CD4-positive, alpha-beta memory T cell (primary cell): ENCODE data around the gene ACSL6. TPM values are rescaled to one million over a fixed set of nuclear protein-coding genes. Genes with fewer than 3 reads are reported as not detected.

Experiments
- CTCF ChIA-PET: fragments of 350-600 bp; sonication (Branson Sonifier 250); formaldehyde crosslinking; loops from one replicate; lab custom pipeline; 2021; ENCODE audit warnings: inconsistent platforms; ENCODE audit not compliant: partially characterized antibody; lab: Charles Lee
- POLR2A ChIA-PET: fragments of 350-600 bp; sonication (Branson Sonifier 250); formaldehyde crosslinking; loops from one replicate; lab custom pipeline; 2021; ENCODE audit not compliant: partially characterized antibody; lab: Charles Lee
- DNase-seq, 5 donors: peaks; one replicate each; pipeline versions ENCODE4 v3.0.0 to v3.0.0-alpha.2; 2020 to 2022; ENCODE audit warnings: mixed read lengths in 1 of 5
- H3K27ac ChIP-seq: one replicate; pipeline ENCODE4 v1.7.0; 2013; ENCODE audit warnings: low read depth, low read length
- H3K27me3 ChIP-seq: 2 replicates; pipeline ENCODE4 v1.7.0; 2013; ENCODE audit warnings: mild to moderate bottlenecking, low read length, moderate library complexity; ENCODE audit not compliant: insufficient read depth
- H3K36me3 ChIP-seq: 2 replicates; pipeline ENCODE4 v1.7.0; 2013; ENCODE audit warnings: mild to moderate bottlenecking, low read length, moderate library complexity; ENCODE audit not compliant: insufficient read depth
- H3K4me1 ChIP-seq: 2 replicates; pipeline ENCODE4 v1.7.0; 2013; ENCODE audit warnings: mild to moderate bottlenecking, low read length, moderate library complexity; ENCODE audit not compliant: insufficient read depth
- H3K4me3 ChIP-seq, 2 donors: one replicate each; pipeline ENCODE4 v1.7.0; 2013; ENCODE audit warnings: low read length in 2 of 2, mild to moderate bottlenecking in 1 of 2
- H3K9me3 ChIP-seq, 2 donors: one replicate each; pipeline ENCODE4 v1.7.0; 2013; ENCODE audit warnings: low read length in 2 of 2, control low read depth in 1 of 2; ENCODE audit not compliant: control insufficient read depth in 1 of 2
- H3K27ac Mint-ChIP-seq, 7 donors: one replicate each; pipeline ENCODE4 v1.8.0; 2020 to 2021; ENCODE audit warnings: mixed read lengths in 7 of 7, mild to moderate bottlenecking in 6 of 7, inconsistent platforms in 3 of 7, moderate library complexity in 3 of 7
- H3K27me3 Mint-ChIP-seq, 2 donors: one replicate each; pipeline ENCODE4 v1.8.0; 2020 to 2021; ENCODE audit warnings: mixed read lengths in 2 of 2
- H3K36me3 Mint-ChIP-seq, 2 donors: one replicate each; pipeline ENCODE4 v1.8.0; 2020 to 2021; ENCODE audit warnings: mixed read lengths in 2 of 2, inconsistent platforms in 1 of 2, mild to moderate bottlenecking in 1 of 2
- H3K4me1 Mint-ChIP-seq, 4 donors: one replicate each; pipeline ENCODE4 v1.8.0; 2020 to 2021; ENCODE audit warnings: mixed read lengths in 4 of 4, mild to moderate bottlenecking in 1 of 4
- H3K4me3 Mint-ChIP-seq, 8 donors: one replicate each; pipeline ENCODE4 v1.8.0; 2020 to 2021; ENCODE audit warnings: mixed read lengths in 8 of 8, mild to moderate bottlenecking in 7 of 8, moderate library complexity in 6 of 8, inconsistent platforms in 3 of 8
- H3K9me3 Mint-ChIP-seq, 8 donors: one replicate each; pipeline ENCODE4 v1.8.0; 2020 to 2021; ENCODE audit warnings: mixed read lengths in 8 of 8, mild to moderate bottlenecking in 5 of 8, inconsistent platforms in 3 of 8, moderate library complexity in 1 of 8
- intact Hi-C: fragments of 100-400 bp; cut with micrococcal nuclease; formaldehyde crosslinking; loops from one replicate; pipeline ENCODE4 v1.15.1; 2023
- polyA plus RNA-seq, 2 donors: library from polyadenylated mRNA; unstranded; fragments of 300-500 nt; fragmentation: Illumina TruSeq; gene quantifications; one replicate each; pipeline ENCODE4 v1.2.3, GENCODE V29; 2021
- total RNA-seq, 2 experiments: library from RNA; stranded (reverse); gene quantifications; one replicate each; pipeline ENCODE4 v1.2.3, GENCODE V29; 2021

The ACSL6 gene
- total and polyA plus RNA-seq, 4 experiments from 2014 or later: 11.1 to 51.7 (median 34.4) TPM

DNA sequence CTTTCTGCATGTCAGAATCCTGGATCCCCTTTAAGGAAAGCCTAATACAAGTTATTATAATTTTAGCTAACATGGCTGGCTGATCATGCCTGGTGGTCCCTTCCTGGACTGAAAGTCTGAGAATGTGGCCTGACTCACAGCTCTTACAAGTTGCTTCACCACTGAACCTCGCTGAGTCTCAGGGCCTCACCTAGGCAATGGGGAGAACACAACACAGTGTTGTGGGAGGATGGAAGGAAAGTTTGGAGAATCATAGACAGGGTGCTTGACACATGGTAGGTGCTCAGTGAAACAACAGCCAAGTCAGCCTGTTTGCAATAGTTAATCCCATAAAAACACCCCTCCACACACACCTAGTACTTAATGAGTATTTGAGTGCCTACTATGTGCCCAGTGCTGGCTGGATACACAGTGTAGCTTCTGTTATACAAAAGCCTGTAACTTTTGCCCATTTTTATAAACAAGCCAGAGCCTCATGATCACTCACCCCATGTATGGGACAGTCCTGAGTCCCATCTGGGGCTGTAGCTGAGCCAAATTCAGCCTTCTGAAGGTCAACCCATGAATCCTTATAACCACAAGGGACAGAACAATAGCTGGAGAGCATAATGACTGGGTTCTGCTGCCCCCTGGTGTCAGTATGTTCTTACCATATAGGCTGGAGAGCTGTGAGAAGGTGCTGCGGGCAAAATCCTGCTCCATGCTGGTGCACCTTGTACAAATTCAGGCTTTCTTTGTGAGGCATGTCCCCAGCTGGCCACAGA lies 3.9 kb downstream of the ACSL6 start:
- H3K36me3 ChIP-seq: no peaks in the 10 kb centered on the region
- H3K36me3 Mint-ChIP-seq: peaks cover 0 to 1% of the 10 kb centered on the region in 2 donors
- no peak overlapping the region for H3K27ac ChIP-seq
- POLR2A ChIA-PET: interaction anchor here (0.6 to 3.8 kb wide), 7 partner anchors 8 to 418 kb away, joined by 3 to 31 read pairs (median 3); partner anchors contain the start of gene FNIP1
- peak overlapping the region in 1 of 8 donors; percentile 53 for H3K4me3 Mint-ChIP-seq
- peak overlapping the region in 5 of 7 donors; percentile 6 to 83 (median 32) for H3K27ac Mint-ChIP-seq
- H3K4me1 Mint-ChIP-seq: peaks cover 21 to 53% (median 37%) of the 10 kb centered on the region in 4 donors
- no peaks in the 10 kb centered on the region for H3K9me3 ChIP-seq
- no peak overlapping the region for H3K4me3 ChIP-seq
- intact Hi-C loops: loop anchor here (1.0 to 10.0 kb wide), 7 partner anchors 33 to 584 kb away; partner anchors contain the start of gene FNIP1
- peaks cover 0 to 2% (median 0%) of the 10 kb centered on the region in 8 donors for H3K9me3 Mint-ChIP-seq
- CTCF ChIA-PET: interaction anchor here (0.6 to 9.8 kb wide), 64 partner anchors 10 to 669 kb away, joined by 3 to 394 read pairs (median 4); partner anchors contain the start of genes FNIP1 and IL3
- H3K27me3 ChIP-seq: no peaks in the 10 kb centered on the region
- peaks cover 32% of the 10 kb centered on the region for H3K4me1 ChIP-seq
- H3K27me3 Mint-ChIP-seq: peaks cover 0 to 4% of the 10 kb centered on the region in 2 donors
- peak; percentile 62 to 71 (median 66) for DNase-seq

DNA sequence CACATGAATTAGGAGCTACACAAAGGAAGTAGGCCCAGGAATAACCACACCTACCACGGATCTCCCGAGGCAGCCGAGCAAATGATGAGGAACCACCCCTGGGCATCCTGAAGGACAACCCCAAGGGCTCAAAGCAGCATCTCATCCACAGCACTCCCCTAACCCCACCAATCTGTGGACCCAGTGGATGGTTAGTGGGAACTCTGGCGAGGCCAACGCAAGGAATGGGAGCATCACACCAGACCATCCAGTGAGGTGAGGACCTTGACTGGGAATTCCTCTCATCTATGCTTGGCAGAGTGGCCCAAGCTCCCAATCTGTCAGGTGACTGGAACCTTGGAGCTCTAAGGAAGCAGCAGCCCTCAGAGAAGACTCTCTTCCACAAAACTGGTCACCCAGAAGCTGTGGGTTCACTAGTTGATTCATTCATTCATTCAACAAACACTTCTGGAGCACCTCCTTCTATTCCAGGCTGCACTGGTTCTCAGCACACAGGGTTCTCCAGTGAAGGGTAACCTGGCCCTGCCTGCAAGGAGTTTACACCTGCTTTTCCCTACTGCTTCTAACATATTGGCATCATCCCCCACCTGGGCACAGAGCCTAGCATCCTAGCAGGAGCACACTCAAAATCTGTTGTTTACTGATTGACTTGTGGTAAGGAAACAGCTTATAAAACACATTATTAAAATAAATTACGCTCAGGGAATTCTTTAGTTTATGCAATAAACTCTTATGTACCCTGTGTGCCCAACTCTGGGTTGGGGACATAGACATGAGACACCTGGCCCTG lies 4.9 kb downstream of the ACSL6 start:
- Mint-ChIP-seq H3K36me3 (peaks cover 0 to 1% of the 10 kb centered on the region in 2 donors), H3K4me3 (no peak overlapping the region), H3K27ac (no peak overlapping the region), H3K4me1 (peaks cover 25 to 58% (median 40%) of the 10 kb centered on the region in 4 donors), H3K9me3 (no peaks in the 10 kb centered on the region), H3K27me3 (peaks cover 0 to 3% of the 10 kb centered on the region in 2 donors)
- Histone ChIP-seq H3K9me3 (no peaks in the 10 kb centered on the region), H3K27me3 (no peaks in the 10 kb centered on the region), H3K36me3 (no peaks in the 10 kb centered on the region), H3K4me1 (peaks cover 43% of the 10 kb centered on the region), H3K27ac (no peak overlapping the region), H3K4me3 (no peak overlapping the region)
- intact Hi-C loops: loop anchor here (2.0 to 10.0 kb wide), 3 partner anchors 32 to 332 kb away; partner anchors contain the start of gene FNIP1
- ChIA-PET POLR2A (interaction anchor here (0.9 to 3.8 kb wide), 3 partner anchors 371 to 417 kb away, joined by 3 to 31 read pairs (median 5); no protein-coding TSS in a partner anchor), CTCF (interaction anchor here (0.8 to 9.8 kb wide), 31 partner anchors 9 to 557 kb away, joined by 3 to 394 read pairs (median 6); partner anchors contain the start of genes FNIP1 and IL3)
- no peak for DNase-seq

DNA sequence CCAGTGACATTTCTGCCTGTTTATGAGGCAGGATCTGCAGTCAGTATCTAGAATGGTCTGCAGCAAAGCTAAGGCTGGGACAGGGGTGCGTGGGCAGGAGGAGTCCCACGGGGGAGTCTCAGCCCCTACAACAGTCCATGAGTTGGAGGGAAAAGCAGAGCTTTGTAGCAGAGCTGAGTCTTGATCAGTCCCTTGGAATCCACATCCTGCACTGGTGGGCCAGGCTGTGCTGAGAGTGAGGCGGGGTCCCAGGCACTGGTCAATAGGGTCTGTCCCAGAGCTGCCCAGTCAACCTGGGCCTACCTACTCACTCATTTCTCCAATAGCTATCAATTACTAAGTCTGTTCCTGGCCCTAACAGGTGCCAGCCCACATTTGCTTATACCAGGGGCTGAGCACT lies 5.9 kb downstream of the ACSL6 start:
- Mint-ChIP-seq H3K9me3 (no peaks in the 10 kb centered on the region), H3K4me1 (peaks cover 33 to 60% (median 44%) of the 10 kb centered on the region in 4 donors), H3K27ac (no peak overlapping the region), H3K36me3 (no peaks in the 10 kb centered on the region), H3K27me3 (peaks cover 0 to 3% of the 10 kb centered on the region in 2 donors), H3K4me3 (no peak overlapping the region)
- no peaks in the 10 kb centered on the region for H3K9me3 ChIP-seq
- peaks cover 46% of the 10 kb centered on the region for H3K4me1 ChIP-seq
- ChIA-PET POLR2A (interaction anchor here (0.9 to 3.8 kb wide), 3 partner anchors 370 to 416 kb away, joined by 3 to 31 read pairs (median 5); no protein-coding TSS in a partner anchor), CTCF (interaction anchor here (0.9 to 9.8 kb wide), 14 partner anchors 8 to 493 kb away, joined by 3 to 394 read pairs (median 6); partner anchors contain the start of gene IL3)
- no peak overlapping the region for H3K4me3 ChIP-seq
- H3K36me3 ChIP-seq: no peaks in the 10 kb centered on the region
- intact Hi-C loops: loop anchor here (5.0 to 10.0 kb wide), 2 partner anchors 208 to 331 kb away; partner anchors contain the start of gene FNIP1
- no peaks in the 10 kb centered on the region for H3K27me3 ChIP-seq
- H3K27ac ChIP-seq: no peak overlapping the region
- no peak for DNase-seq

DNA sequence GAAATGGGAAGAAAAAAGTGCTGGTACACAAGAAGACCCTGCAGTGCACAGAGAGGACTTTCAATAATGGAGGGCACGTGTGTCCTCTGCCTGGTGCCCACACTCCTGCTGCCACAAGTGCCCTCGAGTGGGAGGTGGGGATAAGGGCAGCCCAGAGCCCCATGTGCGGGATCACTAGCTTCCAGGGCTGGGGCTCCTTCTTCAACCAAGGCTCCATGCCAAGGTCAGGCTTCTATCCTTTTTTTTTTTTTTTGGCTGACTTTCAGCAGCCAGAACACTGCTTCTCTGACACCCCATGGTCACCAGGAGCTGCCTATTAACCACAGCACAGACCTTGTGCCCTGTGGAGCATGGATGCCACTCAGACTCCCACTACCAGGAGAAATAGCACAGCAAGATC lies 7.5 kb downstream of the ACSL6 start:
- peaks cover 57% of the 10 kb centered on the region for H3K4me1 ChIP-seq

DNA sequence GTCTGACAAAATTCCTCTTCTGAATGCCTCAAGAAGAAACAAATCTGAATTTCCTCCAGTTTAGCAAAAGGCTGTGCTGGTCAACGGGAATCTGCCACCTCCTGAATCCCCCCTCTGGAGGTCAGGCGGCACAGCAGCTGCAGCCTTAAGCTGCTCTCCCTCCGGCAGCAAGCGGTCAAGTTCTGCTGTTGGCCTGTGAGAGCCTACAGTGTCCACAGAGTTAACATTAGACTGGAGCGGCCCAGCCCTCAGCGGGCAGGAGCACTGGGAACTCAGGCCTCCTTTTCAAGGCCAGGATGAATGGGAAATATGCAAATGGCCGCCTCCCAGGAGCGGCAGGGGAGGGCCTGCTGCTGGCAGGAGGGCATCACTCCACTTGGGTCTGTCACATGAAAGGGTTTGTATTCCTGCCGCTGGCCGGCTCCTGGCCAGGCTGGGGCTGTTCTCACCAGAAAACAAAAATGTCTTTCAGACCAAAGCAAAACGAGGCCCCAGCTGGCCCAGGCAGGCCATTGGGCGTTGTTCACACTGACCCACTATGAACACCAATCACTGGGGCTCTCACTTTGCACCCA lies 8.2 kb downstream of the ACSL6 start:
- Mint-ChIP-seq H3K27me3 (no peaks in the 10 kb centered on the region), H3K4me1 (peaks cover 39 to 67% (median 56%) of the 10 kb centered on the region in 4 donors), H3K4me3 (peak overlapping the region in 1 of 8 donors; percentile 11), H3K27ac (no peak overlapping the region), H3K36me3 (no peaks in the 10 kb centered on the region), H3K9me3 (no peaks in the 10 kb centered on the region)
- ChIA-PET POLR2A (interaction anchor here (1.0 kb wide), 1 partner anchor 29 kb away, joined by 4 read pairs; no protein-coding TSS in a partner anchor), CTCF (interaction anchor here (0.7 to 9.7 kb wide), 4 partner anchors 22 to 415 kb away, joined by 3 to 394 read pairs (median 6); no protein-coding TSS in a partner anchor)
- Histone ChIP-seq H3K9me3 (no peaks in the 10 kb centered on the region), H3K27me3 (no peaks in the 10 kb centered on the region), H3K27ac (no peak overlapping the region), H3K4me1 (peaks cover 62% of the 10 kb centered on the region), H3K4me3 (no peak overlapping the region), H3K36me3 (no peaks in the 10 kb centered on the region)
- DNase-seq: no peak
- intact Hi-C loops: loop anchor here (10.0 kb wide), 1 partner anchor 328 kb away; no protein-coding TSS in a partner anchor

More for the DNA sequence above, 7.5 kb downstream of the ACSL6 start:
- no peaks in the 10 kb centered on the region for H3K36me3 ChIP-seq
- no peak overlapping the region for H3K4me3 Mint-ChIP-seq
- no peaks in the 10 kb centered on the region for H3K9me3 Mint-ChIP-seq
- peak overlapping the region in 2 of 7 donors; percentile 22 to 29 for H3K27ac Mint-ChIP-seq
- no peaks in the 10 kb centered on the region for H3K36me3 Mint-ChIP-seq
- no peaks in the 10 kb centered on the region for H3K27me3 ChIP-seq
- CTCF ChIA-PET: interaction anchor here (9.7 kb wide), 1 partner anchor 413 kb away, joined by 394 read pairs; no protein-coding TSS in a partner anchor
- no peak overlapping the region for H3K27ac ChIP-seq
- no peaks in the 10 kb centered on the region for H3K9me3 ChIP-seq
- no peak overlapping the region for H3K4me3 ChIP-seq
- H3K27me3 Mint-ChIP-seq: peaks cover 0 to 3% of the 10 kb centered on the region in 2 donors
- POLR2A ChIA-PET: no interaction called here
- no peak for DNase-seq
- intact Hi-C loops: loop anchor here (10.0 kb wide), 1 partner anchor 329 kb away; no protein-coding TSS in a partner anchor
- peaks cover 37 to 67% (median 52%) of the 10 kb centered on the region in 4 donors for H3K4me1 Mint-ChIP-seq

DNA sequence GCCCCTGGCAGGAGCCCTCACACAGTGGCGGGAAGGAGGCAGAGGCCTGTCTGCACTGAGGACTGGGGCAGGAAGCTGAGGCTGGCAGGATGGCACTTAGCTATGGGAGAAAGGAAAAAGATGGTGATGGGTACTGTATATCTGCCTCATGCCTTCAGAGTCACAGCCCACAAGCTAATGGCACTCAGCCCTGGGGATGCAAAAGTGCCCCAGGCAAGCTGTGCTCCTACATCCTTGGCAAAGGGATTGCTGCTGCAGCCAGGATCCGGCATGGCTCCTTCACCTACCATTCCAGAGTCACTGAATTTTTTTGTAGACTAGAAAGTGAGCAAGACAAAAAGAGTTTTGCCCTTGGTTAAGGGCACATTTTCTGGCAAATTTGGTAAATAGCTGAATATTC lies 8.7 kb downstream of the ACSL6 start:
- Histone ChIP-seq H3K36me3 (no peaks in the 10 kb centered on the region), H3K4me1 (peaks cover 62% of the 10 kb centered on the region), H3K9me3 (no peaks in the 10 kb centered on the region), H3K4me3 (no peak overlapping the region), H3K27ac (no peak overlapping the region), H3K27me3 (no peaks in the 10 kb centered on the region)
- CTCF ChIA-PET: interaction anchor here (0.7 to 1.3 kb wide), 4 partner anchors 22 to 414 kb away, joined by 3 to 9 read pairs (median 4); no protein-coding TSS in a partner anchor
- DNase-seq: no peak
- no peaks in the 10 kb centered on the region for H3K9me3 Mint-ChIP-seq
- intact Hi-C loops: loop anchor here (10.0 kb wide), 1 partner anchor 328 kb away; no protein-coding TSS in a partner anchor
- POLR2A ChIA-PET: interaction anchor here (1.0 to 2.8 kb wide), 2 partner anchors 29 to 206 kb away, joined by 4 to 16 read pairs; partner anchors contain the start of gene FNIP1
- no peaks in the 10 kb centered on the region for H3K36me3 Mint-ChIP-seq
- H3K4me3 Mint-ChIP-seq: peak overlapping the region in 4 of 8 donors; percentile 24 to 67 (median 42)
- H3K27ac Mint-ChIP-seq: peak overlapping the region in 6 of 7 donors; percentile 18 to 73 (median 58)
- peaks cover 40 to 66% (median 57%) of the 10 kb centered on the region in 4 donors for H3K4me1 Mint-ChIP-seq
- H3K27me3 Mint-ChIP-seq: no peaks in the 10 kb centered on the region
